Activated B cell treated with CpG ODN at 0.5 μM for 24 hours (primary cell): ENCODE measurements around the gene FURIN. TPM values are rescaled to one million over a fixed set of nuclear protein-coding genes. Genes with fewer than 3 reads are reported as not detected.
"Not testable (repeated sequence)": the region's sequence is repeated elsewhere in the genome, so short reads cannot be mapped to it uniquely, and the experiment has no call there.

Source experiments
- ATAC-seq: fragments of 200-7000 bp; cut with Tn5 transposase; one replicate; pipeline ENCODE4 v1.10.0; 2021; ENCODE audit warnings: low read depth, mild to moderate bottlenecking, moderate library complexity
- CTCF ChIA-PET: fragments of 350-600 bp; sonication (Branson Sonifier 250); formaldehyde crosslinking; loops from one replicate; lab custom pipeline; 2021; ENCODE audit warnings: antibody characterized with exemption; lab: Charles Lee
- POLR2A ChIA-PET: fragments of 350-600 bp; sonication (Branson Sonifier 250); formaldehyde crosslinking; loops from one replicate; lab custom pipeline; 2021; ENCODE audit warnings: antibody characterized with exemption; lab: Charles Lee
- DNase-seq: peaks from one replicate; pipeline ENCODE4 v3.0.0; 2022
- H3K27ac Mint-ChIP-seq: one replicate; pipeline ENCODE4 v1.8.0; 2020; ENCODE audit warnings: mixed read lengths
- H3K27me3 Mint-ChIP-seq: one replicate; pipeline ENCODE4 v1.8.0; 2021; ENCODE audit warnings: mixed read lengths
- H3K36me3 Mint-ChIP-seq: one replicate; pipeline ENCODE4 v1.8.0; 2021; ENCODE audit warnings: low read depth, mixed read lengths
- H3K4me1 Mint-ChIP-seq: one replicate; pipeline ENCODE4 v1.8.0; 2021; ENCODE audit warnings: mixed read lengths
- H3K4me3 Mint-ChIP-seq: one replicate; pipeline ENCODE4 v1.8.0; 2020; ENCODE audit warnings: mild to moderate bottlenecking, mixed read lengths
- H3K9me3 Mint-ChIP-seq: one replicate; pipeline ENCODE4 v1.8.0; 2020; ENCODE audit warnings: mixed read lengths
- CTCF ChIP-seq: fragments of 200-600 bp; IDR thresholded peaks from one replicate; pipeline ENCODE4 v1.8.0; 2022; ENCODE audit warnings: antibody characterized with exemption, mild to moderate bottlenecking
- intact Hi-C: fragments of 100-400 bp; cut with micrococcal nuclease; formaldehyde crosslinking; loops from one replicate; pipeline ENCODE4 v1.15.1; 2024
- total RNA-seq: library from RNA; stranded (reverse); gene quantifications from 2 replicates; pipeline ENCODE4 v1.2.3, GENCODE V29; 2022

Gene FURIN
- total RNA-seq, 1 donor from 2014 or later, result 46.5 TPM

- intact Hi-C loops, result no loop called here
- Mint-ChIP-seq H3K27ac (no peak overlapping the region), H3K9me3 (no peaks in the 10 kb centered on the region), H3K36me3 (no peaks in the 10 kb centered on the region), H3K27me3 (no peaks in the 10 kb centered on the region), H3K4me1 (peaks cover 50% of the 10 kb centered on the region), H3K4me3 (no peak overlapping the region)
- ChIA-PET POLR2A (no interaction called here), CTCF (interaction anchor here (1.2 kb wide), 1 partner anchor 23 kb away, joined by 3 read pairs; no protein-coding TSS in a partner anchor)
- no peak for TF ChIP-seq CTCF
- no peak for ATAC-seq
- no peak for DNase-seq
These were observed 27.4 kb upstream of the FURIN start for GRCh38 chr15:90840954-90841353.

GRCh38 chr15:90844696-90845095 is 23.7 kb upstream of the FURIN start:
- peak overlapping the region; percentile 71 for H3K27ac Mint-ChIP-seq
- H3K9me3 Mint-ChIP-seq, result no peaks in the 10 kb centered on the region
- H3K4me3 Mint-ChIP-seq, result peak overlapping the region; percentile 19
- ChIA-PET POLR2A (interaction anchor here (0.7 to 2.7 kb wide), 14 partner anchors 9 to 643 kb away, joined by 3 to 21 read pairs (median 4); partner anchors contain the start of gene SEMA4B), CTCF (interaction anchor here (1.5 kb wide), 1 partner anchor 41 kb away, joined by 6 read pairs; no protein-coding TSS in a partner anchor)
- TF ChIP-seq CTCF, result no peak
- H3K27me3 Mint-ChIP-seq, result no peaks in the 10 kb centered on the region
- ATAC-seq (peak; percentile 15), DNase-seq (no peak)
- peaks cover 30% of the 10 kb centered on the region for H3K4me1 Mint-ChIP-seq
- intact Hi-C loops, result loop anchor here (1.0 to 2.0 kb wide), 2 partner anchors 9 to 26 kb away; no protein-coding TSS in a partner anchor
- H3K36me3 Mint-ChIP-seq, result no peaks in the 10 kb centered on the region

GRCh38 chr15:90845201-90845949 is 23.0 kb upstream of the FURIN start:
- peaks cover 25% of the 10 kb centered on the region for H3K4me1 Mint-ChIP-seq
- ATAC-seq, result peak; percentile 94
- ChIA-PET POLR2A (interaction anchor here (0.6 to 2.7 kb wide), 15 partner anchors 8 to 644 kb away, joined by 3 to 10 read pairs (median 4); partner anchors contain the start of genes BLM and SEMA4B), CTCF (interaction anchor here (1.5 kb wide), 1 partner anchor 40 kb away, joined by 6 read pairs; no protein-coding TSS in a partner anchor)
- no peaks in the 10 kb centered on the region for H3K36me3 Mint-ChIP-seq
- H3K4me3 Mint-ChIP-seq, result peak overlapping the region; percentile 19
- no peaks in the 10 kb centered on the region for H3K27me3 Mint-ChIP-seq
- DNase-seq, result peak; percentile 49
- no peaks in the 10 kb centered on the region for H3K9me3 Mint-ChIP-seq
- TF ChIP-seq CTCF, result no peak
- intact Hi-C loops, result loop anchor here (1.0 to 2.0 kb wide), 2 partner anchors 8 to 25 kb away; no protein-coding TSS in a partner anchor
- H3K27ac Mint-ChIP-seq, result peak overlapping the region; percentile 71

- H3K4me3 Mint-ChIP-seq, H3K27me3 Mint-ChIP-seq, intact Hi-C loops, H3K36me3 Mint-ChIP-seq, H3K27ac Mint-ChIP-seq, CTCF ChIA-PET, ATAC-seq, H3K9me3 Mint-ChIP-seq, DNase-seq: not testable (repeated sequence)
- peaks cover 54% of the 10 kb centered on the region for H3K4me1 Mint-ChIP-seq
- POLR2A ChIA-PET, result interaction anchor here (1.1 to 1.8 kb wide), 3 partner anchors 11 to 133 kb away, joined by 3 to 4 read pairs (median 4); partner anchors contain the start of genes BLM and HDDC3
These were observed 19.0 kb upstream of the FURIN start for GRCh38 chr15:90849424-90849823.

- peaks cover 57% of the 10 kb centered on the region for H3K4me1 Mint-ChIP-seq
- intact Hi-C loops, result loop anchor here (5.0 kb wide), 1 partner anchor 36 kb away; no protein-coding TSS in a partner anchor
- H3K27ac Mint-ChIP-seq, result no peak overlapping the region
- ATAC-seq, result no peak
- no peak for TF ChIP-seq CTCF
- DNase-seq, result no peak
- peak overlapping the region; percentile 53 for H3K4me3 Mint-ChIP-seq
- CTCF ChIA-PET, result interaction anchor here (1.7 kb wide), 1 partner anchor 34 kb away, joined by 8 read pairs; no protein-coding TSS in a partner anchor
- no peaks in the 10 kb centered on the region for H3K27me3 Mint-ChIP-seq
- no peaks in the 10 kb centered on the region for H3K9me3 Mint-ChIP-seq
- no peaks in the 10 kb centered on the region for H3K36me3 Mint-ChIP-seq
- POLR2A ChIA-PET, result interaction anchor here (0.5 to 3.7 kb wide), 10 partner anchors 12 to 81 kb away, joined by 3 to 35 read pairs (median 4); partner anchors contain the start of genes FES and HDDC3
These were observed 17.3 kb upstream of the FURIN start for GRCh38 chr15:90851114-90851513.
